CD8-positive, alpha-beta memory T cell (primary cell): Measurements from ENCODE around the gene CACNA2D1. TPM values are rescaled to one million over a fixed set of nuclear protein-coding genes. Genes with fewer than 3 reads are reported as not detected.

Source experiments
- CTCF ChIA-PET: fragments of 350-600 bp; sonication (Branson Sonifier 250); formaldehyde crosslinking; loops from one replicate; lab custom pipeline; 2021; ENCODE audit warnings: antibody characterized with exemption; lab: Charles Lee
- POLR2A ChIA-PET: fragments of 350-600 bp; sonication (Branson Sonifier 250); formaldehyde crosslinking; loops from one replicate; lab custom pipeline; 2021; ENCODE audit warnings: antibody characterized with exemption; lab: Charles Lee
- DNase-seq, 5 donors: peaks; one replicate each; pipeline versions ENCODE4 v3.0.0 to v3.0.0-alpha.2; 2020 to 2022; ENCODE audit warnings: mixed read lengths in 1 of 5
- H3K27ac ChIP-seq: one replicate; pipeline ENCODE4 v1.7.0; 2013; ENCODE audit warnings: low read depth, mild to moderate bottlenecking, low read length, moderate library complexity
- H3K27me3 ChIP-seq: 2 replicates; pipeline ENCODE4 v1.7.0; 2013; ENCODE audit warnings: low read length, mild to moderate bottlenecking; ENCODE audit not compliant: insufficient read depth, poor library complexity, severe bottlenecking
- H3K36me3 ChIP-seq: 2 replicates; pipeline ENCODE4 v1.7.0; 2013; ENCODE audit warnings: mild to moderate bottlenecking, low read length, moderate library complexity; ENCODE audit not compliant: insufficient read depth
- H3K4me1 ChIP-seq: 2 replicates; pipeline ENCODE4 v1.7.0; 2013; ENCODE audit warnings: mild to moderate bottlenecking, low read length, moderate library complexity; ENCODE audit not compliant: insufficient read depth
- H3K4me3 ChIP-seq: 2 replicates; pipeline ENCODE4 v1.7.0; 2013; ENCODE audit warnings: mild to moderate bottlenecking, low read length
- H3K9me3 ChIP-seq: 2 replicates; pipeline ENCODE4 v1.7.0; 2013; ENCODE audit warnings: mild to moderate bottlenecking, low read length
- H3K27ac Mint-ChIP-seq, 8 donors: one replicate each; pipeline ENCODE4 v1.8.0; 2020 to 2021; ENCODE audit warnings: mixed read lengths in 8 of 8, mild to moderate bottlenecking in 6 of 8, inconsistent platforms in 3 of 8, moderate library complexity in 3 of 8
- H3K27me3 Mint-ChIP-seq, 2 donors: one replicate each; pipeline ENCODE4 v1.8.0; 2020 to 2021; ENCODE audit warnings: mixed read lengths in 2 of 2, mild to moderate bottlenecking in 1 of 2, moderate library complexity in 1 of 2
- H3K36me3 Mint-ChIP-seq, 3 donors: one replicate each; pipeline ENCODE4 v1.8.0; 2020 to 2021; ENCODE audit warnings: mixed read lengths in 3 of 3, inconsistent platforms in 1 of 3, mild to moderate bottlenecking in 1 of 3
- H3K4me1 Mint-ChIP-seq, 3 donors: one replicate each; pipeline ENCODE4 v1.8.0; 2020 to 2021; ENCODE audit warnings: mixed read lengths in 3 of 3, inconsistent platforms in 1 of 3, mild to moderate bottlenecking in 1 of 3
- H3K4me3 Mint-ChIP-seq, 7 donors: one replicate each; pipeline ENCODE4 v1.8.0; 2020 to 2021; ENCODE audit warnings: mixed read lengths in 7 of 7, mild to moderate bottlenecking in 6 of 7, moderate library complexity in 4 of 7, inconsistent platforms in 2 of 7
- H3K9me3 Mint-ChIP-seq, 5 donors: one replicate each; pipeline ENCODE4 v1.8.0; 2020 to 2022; ENCODE audit warnings: mixed read lengths in 5 of 5, mild to moderate bottlenecking in 3 of 5, moderate library complexity in 2 of 5, inconsistent platforms in 1 of 5
- polyA plus RNA-seq: library from polyadenylated mRNA; unstranded; fragments of 300-500 nt; fragmentation: Illumina TruSeq; gene quantifications from one replicate; pipeline ENCODE4 v1.2.3, GENCODE V29; 2021
- total RNA-seq, 2 experiments: library from RNA; stranded (reverse); gene quantifications; one replicate each; pipeline ENCODE4 v1.2.3, GENCODE V29; 2021

Gene CACNA2D1
- total and polyA plus RNA-seq, 3 experiments from 2014 or later: not detected

- no peaks in the 10 kb centered on the region for H3K4me1 ChIP-seq
- ChIA-PET CTCF (no interaction called here), POLR2A (no interaction called here)
- DNase-seq: no peak
- H3K4me1 Mint-ChIP-seq: no peaks in the 10 kb centered on the region
- peaks cover 0 to 10% (median 2%) of the 10 kb centered on the region in 5 donors for H3K9me3 Mint-ChIP-seq
- H3K4me3 ChIP-seq: no peak overlapping the region
- no peaks in the 10 kb centered on the region for H3K36me3 ChIP-seq
- no peak overlapping the region for H3K27ac ChIP-seq
- no peaks in the 10 kb centered on the region for H3K9me3 ChIP-seq
- H3K36me3 Mint-ChIP-seq: no peaks in the 10 kb centered on the region
- H3K27me3 Mint-ChIP-seq: no peaks in the 10 kb centered on the region
- H3K27ac Mint-ChIP-seq: no peak overlapping the region
- no peak overlapping the region for H3K4me3 Mint-ChIP-seq
- no peaks in the 10 kb centered on the region for H3K27me3 ChIP-seq
Measured at GRCh38 chr7:82202107-82202506, 241.5 kb downstream of the CACNA2D1 start.

- Mint-ChIP-seq H3K36me3 (no peaks in the 10 kb centered on the region), H3K9me3 (peaks cover 0 to 10% (median 2%) of the 10 kb centered on the region in 5 donors), H3K4me1 (no peaks in the 10 kb centered on the region), H3K4me3 (no peak overlapping the region), H3K27me3 (no peaks in the 10 kb centered on the region), H3K27ac (no peak overlapping the region)
- H3K9me3 ChIP-seq: no peaks in the 10 kb centered on the region
- no peak overlapping the region for H3K4me3 ChIP-seq
- ChIA-PET CTCF (no interaction called here), POLR2A (no interaction called here)
- no peaks in the 10 kb centered on the region for H3K27me3 ChIP-seq
- no peak for DNase-seq
- no peak overlapping the region for H3K27ac ChIP-seq
- H3K4me1 ChIP-seq: no peaks in the 10 kb centered on the region
- no peaks in the 10 kb centered on the region for H3K36me3 ChIP-seq
Measured at GRCh38 chr7:82200601-82201000, 243.0 kb downstream of the CACNA2D1 start.

GRCh38 chr7:82194016-82194643, 249.4 kb downstream of the CACNA2D1 start:
- POLR2A ChIA-PET: no interaction called here
- Histone ChIP-seq H3K36me3 (no peaks in the 10 kb centered on the region), H3K4me3 (no peak overlapping the region), H3K27ac (no peak overlapping the region), H3K4me1 (no peaks in the 10 kb centered on the region), H3K9me3 (no peaks in the 10 kb centered on the region), H3K27me3 (no peaks in the 10 kb centered on the region)
- no peaks in the 10 kb centered on the region for H3K4me1 Mint-ChIP-seq
- H3K27me3 Mint-ChIP-seq: no peaks in the 10 kb centered on the region
- H3K36me3 Mint-ChIP-seq: no peaks in the 10 kb centered on the region
- DNase-seq: no peak
- H3K4me3 Mint-ChIP-seq: no peak overlapping the region
- no peak overlapping the region for H3K27ac Mint-ChIP-seq
- peaks cover 0 to 9% (median 2%) of the 10 kb centered on the region in 5 donors for H3K9me3 Mint-ChIP-seq
- CTCF ChIA-PET: no interaction called here

- Histone ChIP-seq H3K9me3 (no peaks in the 10 kb centered on the region), H3K4me1 (no peaks in the 10 kb centered on the region), H3K4me3 (no peak overlapping the region), H3K36me3 (no peaks in the 10 kb centered on the region), H3K27ac (no peak overlapping the region), H3K27me3 (no peaks in the 10 kb centered on the region)
- H3K9me3 Mint-ChIP-seq: peaks cover 0 to 21% (median 2%) of the 10 kb centered on the region in 5 donors
- POLR2A ChIA-PET: no interaction called here
- no peaks in the 10 kb centered on the region for H3K36me3 Mint-ChIP-seq
- H3K27ac Mint-ChIP-seq: no peak overlapping the region
- no peak for DNase-seq
- H3K27me3 Mint-ChIP-seq: no peaks in the 10 kb centered on the region
- H3K4me1 Mint-ChIP-seq: no peaks in the 10 kb centered on the region
- CTCF ChIA-PET: no interaction called here
- H3K4me3 Mint-ChIP-seq: no peak overlapping the region
Measured at GRCh38 chr7:82188636-82189035, 254.9 kb downstream of the CACNA2D1 start.

- no peak overlapping the region for H3K27ac ChIP-seq
- no peaks in the 10 kb centered on the region for H3K4me1 ChIP-seq
- Mint-ChIP-seq H3K9me3 (peaks cover 3 to 21% (median 5%) of the 10 kb centered on the region in 5 donors), H3K27ac (no peak overlapping the region), H3K36me3 (no peaks in the 10 kb centered on the region), H3K4me1 (no peaks in the 10 kb centered on the region), H3K27me3 (no peaks in the 10 kb centered on the region), H3K4me3 (no peak overlapping the region)
- ChIA-PET CTCF (no interaction called here), POLR2A (no interaction called here)
- H3K4me3 ChIP-seq: no peak overlapping the region
- H3K27me3 ChIP-seq: no peaks in the 10 kb centered on the region
- no peaks in the 10 kb centered on the region for H3K9me3 ChIP-seq
- DNase-seq: no peak
- no peaks in the 10 kb centered on the region for H3K36me3 ChIP-seq
Measured at GRCh38 chr7:82185443-82185842, 258.1 kb downstream of the CACNA2D1 start.

- Histone ChIP-seq H3K36me3 (no peaks in the 10 kb centered on the region), H3K4me3 (no peak overlapping the region), H3K9me3 (no peaks in the 10 kb centered on the region), H3K27ac (no peak overlapping the region), H3K4me1 (no peaks in the 10 kb centered on the region), H3K27me3 (no peaks in the 10 kb centered on the region)
- Mint-ChIP-seq H3K9me3 (peaks cover 3 to 17% (median 8%) of the 10 kb centered on the region in 5 donors), H3K4me3 (no peak overlapping the region), H3K27ac (no peak overlapping the region), H3K27me3 (no peaks in the 10 kb centered on the region), H3K36me3 (no peaks in the 10 kb centered on the region), H3K4me1 (no peaks in the 10 kb centered on the region)
- CTCF ChIA-PET: no interaction called here
- POLR2A ChIA-PET: no interaction called here
- DNase-seq: no peak
Measured at GRCh38 chr7:82183634-82184033, 259.9 kb downstream of the CACNA2D1 start.

- POLR2A ChIA-PET: no interaction called here
- Mint-ChIP-seq H3K27me3 (no peaks in the 10 kb centered on the region), H3K27ac (no peak overlapping the region), H3K36me3 (no peaks in the 10 kb centered on the region), H3K4me3 (no peak overlapping the region), H3K4me1 (no peaks in the 10 kb centered on the region), H3K9me3 (peaks cover 3 to 17% (median 8%) of the 10 kb centered on the region in 5 donors)
- Histone ChIP-seq H3K4me3 (no peak overlapping the region), H3K9me3 (no peaks in the 10 kb centered on the region), H3K36me3 (no peaks in the 10 kb centered on the region), H3K4me1 (no peaks in the 10 kb centered on the region), H3K27ac (no peak overlapping the region), H3K27me3 (no peaks in the 10 kb centered on the region)
- no peak for DNase-seq
- CTCF ChIA-PET: no interaction called here
Measured at GRCh38 chr7:82179311-82179710, 264.3 kb downstream of the CACNA2D1 start.

- H3K9me3 Mint-ChIP-seq: peaks cover 0 to 16% (median 4%) of the 10 kb centered on the region in 5 donors
- Histone ChIP-seq H3K27ac (no peak overlapping the region), H3K9me3 (no peaks in the 10 kb centered on the region), H3K4me1 (no peaks in the 10 kb centered on the region), H3K36me3 (no peaks in the 10 kb centered on the region), H3K4me3 (no peak overlapping the region), H3K27me3 (no peaks in the 10 kb centered on the region)
- H3K4me1 Mint-ChIP-seq: no peaks in the 10 kb centered on the region
- ChIA-PET POLR2A (no interaction called here), CTCF (no interaction called here)
- no peaks in the 10 kb centered on the region for H3K36me3 Mint-ChIP-seq
- DNase-seq: no peak
- no peaks in the 10 kb centered on the region for H3K27me3 Mint-ChIP-seq
- no peak overlapping the region for H3K27ac Mint-ChIP-seq
- no peak overlapping the region for H3K4me3 Mint-ChIP-seq
Measured at GRCh38 chr7:82175319-82175718, 268.3 kb downstream of the CACNA2D1 start.
